Measurements from ENCODE around the gene ATE1.

DNA sequence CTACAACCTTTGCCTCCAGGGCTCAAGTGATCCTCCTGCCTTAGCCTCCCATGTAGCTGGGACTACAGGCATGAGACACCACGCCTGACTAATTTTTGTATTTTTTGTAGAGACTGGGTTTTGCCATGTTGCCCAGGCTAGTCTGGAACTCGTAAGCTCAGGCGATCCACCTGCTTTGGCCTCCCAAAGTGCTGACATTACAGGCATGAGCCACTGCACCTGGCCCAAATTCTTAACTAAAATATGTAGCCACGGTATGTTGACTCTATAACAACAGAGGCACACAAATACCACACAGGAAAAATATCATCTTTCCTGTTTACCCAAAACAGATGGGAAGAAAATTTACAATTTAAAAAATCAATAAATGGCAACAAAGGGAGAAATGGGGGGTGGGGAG is 115.8 kb downstream of the ATE1 start:
- TF ChIP-seq POLR2A (IDR thresholded peaks at IDR 0.05; ENCODE audit: low read length) = no peak
- no peak for TF ChIP-seq GATA1 (IDR thresholded peaks at IDR 0.05; ENCODE audit: low read depth, low read length)

Measured in erythroblast (primary cell).